ENCODE data around the gene TBC1D22B. TPM values are rescaled to one million over a fixed set of nuclear protein-coding genes. Genes with fewer than 3 reads are reported as not detected.

The TBC1D22B gene
- total and polyA plus RNA-seq, 2 of the 13 experiments (the other 11 are each of a cell fraction or from before 2014, with no cell fraction given), result 9.7 to 12.9 TPM

DNA sequence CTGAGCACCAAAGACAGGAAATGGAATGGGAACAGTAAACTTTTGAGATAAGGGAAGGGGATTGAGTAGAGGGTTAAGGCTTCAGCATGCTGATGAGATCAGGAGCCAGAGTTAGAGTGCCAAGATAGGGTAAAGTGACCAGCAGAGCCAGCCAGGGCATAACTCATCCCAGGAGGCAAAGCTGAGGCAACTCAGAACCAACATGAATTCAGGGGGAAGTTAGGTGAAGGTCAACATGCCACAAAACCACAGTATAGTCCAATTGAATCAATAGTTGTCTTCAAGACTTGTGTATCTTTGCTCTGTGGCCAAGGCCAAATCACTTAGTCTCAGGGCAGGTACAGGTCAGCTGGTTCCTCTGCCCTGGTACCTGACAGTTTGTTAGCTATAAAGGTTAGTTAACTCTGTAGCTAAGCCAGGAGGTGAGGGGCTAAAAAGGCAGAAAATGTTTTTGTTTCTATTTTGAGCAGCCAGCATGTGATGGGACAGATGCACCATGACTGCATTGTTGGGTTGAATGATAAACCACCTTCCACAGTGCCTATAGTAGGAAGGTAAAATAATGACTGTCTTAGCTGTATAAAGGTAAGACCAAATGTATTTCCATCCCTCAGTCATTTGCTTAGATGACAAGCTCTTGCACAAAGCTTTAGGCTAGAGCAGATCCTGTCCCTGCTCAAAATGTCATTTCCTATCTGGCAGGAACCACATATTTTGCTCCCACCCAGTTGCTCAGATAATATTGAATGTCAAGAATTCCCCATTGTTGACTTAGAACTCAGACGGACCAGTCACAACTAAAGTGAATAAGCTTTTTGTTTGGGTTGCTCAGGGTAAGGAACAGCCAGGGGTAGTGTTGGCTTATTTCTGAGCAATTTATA is 112.0 kb downstream of the TBC1D22B start (continued):
- TF ChIP-seq ZNF781 (CRISPR knock-in tag; IDR thresholded peaks at IDR 0.05; ENCODE audit: borderline replicate concordance, not compliant biosample characterization), result peak; percentile 40
- TF ChIP-seq ZNF510 (CRISPR knock-in tag; IDR thresholded peaks at IDR 0.05; ENCODE audit: low read depth), result no peak
- TF ChIP-seq ZFP1 (CRISPR knock-in tag; IDR thresholded peaks at IDR 0.05), result no peak
- TF ChIP-seq ZSCAN12 (CRISPR knock-in tag; IDR thresholded peaks at IDR 0.05), result no peak
- TF ChIP-seq MEF2D (CRISPR knock-in tag; IDR thresholded peaks at IDR 0.05), result peak; percentile 91
- TF ChIP-seq NCOA5 (CRISPR knock-in tag; IDR thresholded peaks at IDR 0.05), result no peak
- TF ChIP-seq PCBP2 (optimal IDR thresholded peaks at IDR 0.05; ENCODE audit: low read depth, low read length, poor library complexity, severe bottlenecking), result no peak
- TF ChIP-seq, protein P1, sequence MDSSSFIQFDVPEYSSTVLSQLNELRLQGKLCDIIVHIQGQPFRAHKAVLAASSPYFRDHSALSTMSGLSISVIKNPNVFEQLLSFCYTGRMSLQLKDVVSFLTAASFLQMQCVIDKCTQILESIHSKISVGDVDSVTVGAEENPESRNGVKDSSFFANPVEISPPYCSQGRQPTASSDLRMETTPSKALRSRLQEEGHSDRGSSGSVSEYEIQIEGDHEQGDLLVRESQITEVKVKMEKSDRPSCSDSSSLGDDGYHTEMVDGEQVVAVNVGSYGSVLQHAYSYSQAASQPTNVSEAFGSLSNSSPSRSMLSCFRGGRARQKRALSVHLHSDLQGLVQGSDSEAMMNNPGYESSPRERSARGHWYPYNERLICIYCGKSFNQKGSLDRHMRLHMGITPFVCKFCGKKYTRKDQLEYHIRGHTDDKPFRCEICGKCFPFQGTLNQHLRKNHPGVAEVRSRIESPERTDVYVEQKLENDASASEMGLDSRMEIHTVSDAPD (CRISPR knock-in tag; IDR thresholded peaks at IDR 0.05), result peak; percentile 25; the same call in 1 of the 2 replicates
- TF ChIP-seq, protein P2, sequence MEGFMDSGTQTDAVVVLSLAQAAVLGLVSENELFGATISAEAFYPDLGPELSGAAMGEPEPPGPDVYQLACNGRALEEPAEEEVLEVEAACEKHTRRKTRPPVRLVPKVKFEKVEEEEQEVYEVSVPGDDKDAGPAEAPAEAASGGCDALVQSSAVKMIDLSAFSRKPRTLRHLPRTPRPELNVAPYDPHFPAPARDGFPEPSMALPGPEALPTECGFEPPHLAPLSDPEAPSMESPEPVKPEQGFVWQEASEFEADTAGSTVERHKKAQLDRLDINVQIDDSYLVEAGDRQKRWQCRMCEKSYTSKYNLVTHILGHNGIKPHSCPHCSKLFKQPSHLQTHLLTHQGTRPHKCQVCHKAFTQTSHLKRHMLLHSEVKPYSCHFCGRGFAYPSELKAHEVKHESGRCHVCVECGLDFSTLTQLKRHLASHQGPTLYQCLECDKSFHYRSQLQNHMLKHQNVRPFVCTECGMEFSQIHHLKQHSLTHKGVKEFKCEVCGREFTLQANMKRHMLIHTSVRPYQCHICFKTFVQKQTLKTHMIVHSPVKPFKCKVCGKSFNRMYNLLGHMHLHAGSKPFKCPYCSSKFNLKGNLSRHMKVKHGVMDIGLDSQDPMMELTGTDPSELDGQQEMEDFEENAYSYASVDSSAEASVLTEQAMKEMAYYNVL (CRISPR knock-in tag; IDR thresholded peaks at IDR 0.05; ENCODE audit: borderline replicate concordance), result peak; percentile 82
- no peak for TF ChIP-seq ZNF101 (CRISPR knock-in tag; IDR thresholded peaks at IDR 0.05; ENCODE audit: borderline replicate concordance, low read depth)
- TF ChIP-seq, protein P3, sequence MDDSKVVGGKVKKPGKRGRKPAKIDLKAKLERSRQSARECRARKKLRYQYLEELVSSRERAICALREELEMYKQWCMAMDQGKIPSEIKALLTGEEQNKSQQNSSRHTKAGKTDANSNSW (CRISPR knock-in tag; IDR thresholded peaks at IDR 0.05; ENCODE audit: borderline replicate concordance), result no peak
- no peak for TF ChIP-seq ZNF775 (CRISPR knock-in tag; IDR thresholded peaks at IDR 0.05; ENCODE audit: borderline replicate concordance)
- TF ChIP-seq, protein P4, sequence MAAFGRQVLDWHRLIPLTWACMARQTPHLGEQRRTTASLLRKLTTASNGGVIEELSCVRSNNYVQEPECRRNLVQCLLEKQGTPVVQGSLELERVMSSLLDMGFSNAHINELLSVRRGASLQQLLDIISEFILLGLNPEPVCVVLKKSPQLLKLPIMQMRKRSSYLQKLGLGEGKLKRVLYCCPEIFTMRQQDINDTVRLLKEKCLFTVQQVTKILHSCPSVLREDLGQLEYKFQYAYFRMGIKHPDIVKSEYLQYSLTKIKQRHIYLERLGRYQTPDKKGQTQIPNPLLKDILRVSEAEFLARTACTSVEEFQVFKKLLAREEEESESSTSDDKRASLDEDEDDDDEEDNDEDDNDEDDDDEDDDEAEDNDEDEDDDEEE (CRISPR knock-in tag; IDR thresholded peaks at IDR 0.05), result peak; percentile 69; the same call in 1 of the 2 replicates
- TF ChIP-seq ZNF460 (CRISPR knock-in tag; IDR thresholded peaks at IDR 0.05; ENCODE audit: borderline replicate concordance), result no peak
- no peak for TF ChIP-seq SIN3B (IDR thresholded peaks at IDR 0.05; ENCODE audit: low read length)
- TF ChIP-seq ZNF317 (CRISPR knock-in tag; IDR thresholded peaks at IDR 0.05), result no peak
- TF ChIP-seq, protein P5, sequence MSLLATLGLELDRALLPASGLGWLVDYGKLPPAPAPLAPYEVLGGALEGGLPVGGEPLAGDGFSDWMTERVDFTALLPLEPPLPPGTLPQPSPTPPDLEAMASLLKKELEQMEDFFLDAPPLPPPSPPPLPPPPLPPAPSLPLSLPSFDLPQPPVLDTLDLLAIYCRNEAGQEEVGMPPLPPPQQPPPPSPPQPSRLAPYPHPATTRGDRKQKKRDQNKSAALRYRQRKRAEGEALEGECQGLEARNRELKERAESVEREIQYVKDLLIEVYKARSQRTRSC (CRISPR knock-in tag; IDR thresholded peaks at IDR 0.05; ENCODE audit: low read depth), result no peak
- no peak for TF ChIP-seq PCBP1 (IDR thresholded peaks at IDR 0.05; ENCODE audit: borderline replicate concordance, low read depth, low read length)
- TF ChIP-seq PAWR (CRISPR knock-in tag; IDR thresholded peaks at IDR 0.05; ENCODE audit: borderline replicate concordance), result no peak
- no peak; the same call in 1 of the 2 replicates for TF ChIP-seq ELF1 (CRISPR knock-in tag; IDR thresholded peaks at IDR 0.05)
- TF ChIP-seq ZNF225 (CRISPR knock-in tag; IDR thresholded peaks at IDR 0.05), result no peak
- TF ChIP-seq ZNF841 (CRISPR knock-in tag; IDR thresholded peaks at IDR 0.05; ENCODE audit: borderline replicate concordance), result no peak
- no peak for TF ChIP-seq SNAI1 (CRISPR knock-in tag; IDR thresholded peaks at IDR 0.05; ENCODE audit: borderline replicate concordance)
- no peak for TF ChIP-seq ZNF496 (CRISPR knock-in tag; IDR thresholded peaks at IDR 0.05; ENCODE audit: insufficient replicate concordance)
- no peak for TF ChIP-seq SMAD9 (CRISPR knock-in tag; IDR thresholded peaks at IDR 0.05)

Data from HepG2 (cell line).